ENCODE measurements around the gene SOCS6.
"Not testable (repeated sequence)": the region's sequence is repeated elsewhere in the genome, so short reads cannot be mapped to it uniquely, and the experiment has no call there.

The SOCS6 gene

DNA sequence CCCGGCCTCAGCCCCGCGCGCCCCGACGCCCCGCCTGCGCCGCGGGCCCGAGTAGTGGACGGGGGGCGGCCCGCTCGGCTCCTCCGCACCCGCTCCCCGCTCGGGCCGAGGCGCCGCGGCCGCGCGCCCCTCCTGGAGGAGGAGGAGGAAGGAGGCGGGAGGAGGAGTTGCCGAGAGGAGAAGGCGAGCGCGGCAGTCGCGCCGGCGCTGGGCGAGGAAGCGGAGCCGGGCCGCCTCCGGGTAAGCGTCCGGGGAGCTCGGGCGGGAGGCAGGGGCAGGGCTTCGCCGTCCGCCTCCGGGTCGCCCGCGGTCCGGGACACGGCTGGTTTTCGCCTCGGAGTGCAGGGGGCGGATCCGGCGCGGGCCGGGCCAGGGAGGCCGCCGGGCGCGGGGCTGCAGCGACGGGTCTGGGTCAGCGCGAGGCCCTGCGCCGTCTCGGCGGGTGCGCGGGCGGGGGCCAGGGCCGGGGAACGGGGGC is at the start of gene SOCS6:
Gene SOCS6, plus strand, starts transcription at position 195 of the 478 bp plus-strand sequence. CDS start 35,624 bp downstream, outside the sequence.
- no peak for DNase-seq (ENCODE audit: low spot score)

DNA sequence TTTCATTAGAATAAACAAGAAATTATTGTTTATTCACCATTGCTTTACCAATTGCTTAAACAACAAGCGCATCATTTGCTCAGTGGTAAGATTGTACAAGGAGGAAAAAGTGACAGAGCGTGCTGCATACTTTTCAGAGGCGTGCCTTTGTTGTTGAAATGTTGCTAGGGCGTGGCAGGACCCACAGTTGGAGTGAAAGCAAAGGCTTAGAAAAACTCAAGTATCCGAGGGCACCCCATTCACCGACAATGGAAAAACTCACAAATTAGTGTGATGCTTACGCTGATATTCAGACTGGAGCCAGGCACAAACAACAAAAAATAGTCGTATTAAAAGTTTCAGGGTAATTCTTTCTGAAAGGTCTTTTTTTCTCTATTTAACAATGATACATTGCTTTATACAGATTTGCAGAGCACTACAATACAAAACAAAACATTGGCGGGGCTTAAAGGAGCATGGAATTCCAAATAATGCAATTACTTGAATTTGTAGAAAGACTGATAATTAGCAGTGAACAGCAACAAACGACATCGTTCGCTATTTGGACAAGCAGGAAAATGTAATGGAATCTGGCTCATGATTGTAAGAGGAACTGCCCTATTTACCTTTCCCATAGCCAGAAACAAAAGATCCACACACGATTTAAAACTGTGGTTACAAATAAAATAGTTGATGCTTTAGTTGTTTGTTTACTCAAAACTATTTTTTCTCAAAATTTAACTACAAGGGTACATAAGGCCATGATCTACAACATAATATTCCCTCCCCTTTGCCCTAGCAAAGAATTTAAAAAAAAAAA is 45.5 kb upstream of the SOCS6 start:
- DNase-seq (ENCODE audit: low spot score) = no peak

DNA sequence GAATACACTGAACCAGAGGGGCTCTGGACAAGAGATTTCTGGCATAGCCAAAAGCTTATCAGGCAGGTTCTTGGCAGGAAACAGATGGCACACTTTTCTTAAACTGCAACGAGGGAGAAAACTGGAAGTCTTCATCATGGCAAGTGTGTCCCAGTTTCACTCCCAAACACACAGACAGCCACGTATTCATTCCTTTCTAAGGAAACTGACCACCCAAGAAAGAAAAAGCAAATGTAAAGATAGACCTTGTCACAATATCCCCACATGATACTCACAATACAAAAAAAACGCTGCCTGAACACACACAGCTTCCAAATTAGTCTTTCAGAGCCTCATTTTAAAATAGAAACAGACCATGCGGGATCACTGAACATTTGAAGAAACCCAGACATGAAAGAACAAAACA is 42.8 kb upstream of the SOCS6 start:
- no peak for DNase-seq (ENCODE audit: low spot score)

DNA sequence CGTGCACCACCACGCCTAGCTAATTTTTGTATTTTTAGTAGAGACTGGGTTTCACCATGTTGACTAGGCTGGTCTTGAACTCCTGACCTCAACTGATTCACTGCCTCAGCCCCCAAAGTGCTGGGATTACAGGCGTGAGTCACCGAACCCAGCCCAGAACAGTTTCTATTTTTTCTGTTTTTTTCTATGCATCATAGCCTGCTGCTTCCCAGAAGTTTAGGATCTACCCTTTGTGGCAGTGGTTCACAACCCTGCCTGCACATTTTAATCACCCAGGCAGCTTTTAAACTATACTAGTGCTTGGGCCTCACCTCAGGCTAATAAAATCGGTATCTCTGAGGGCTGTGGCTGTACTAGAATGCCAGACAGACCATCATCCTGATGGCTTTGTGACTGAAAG is 39.7 kb upstream of the SOCS6 start:
- DNase-seq (ENCODE audit: low spot score) = no peak

- DNase-seq (ENCODE audit: low spot score) = not testable (repeated sequence)
Measured at GRCh38 chr18:70249861-70250260, 39.0 kb upstream of the SOCS6 start.

GRCh38 chr18:70250781-70251180 is 38.1 kb upstream of the SOCS6 start:
- no peak for DNase-seq (ENCODE audit: low spot score)

DNA sequence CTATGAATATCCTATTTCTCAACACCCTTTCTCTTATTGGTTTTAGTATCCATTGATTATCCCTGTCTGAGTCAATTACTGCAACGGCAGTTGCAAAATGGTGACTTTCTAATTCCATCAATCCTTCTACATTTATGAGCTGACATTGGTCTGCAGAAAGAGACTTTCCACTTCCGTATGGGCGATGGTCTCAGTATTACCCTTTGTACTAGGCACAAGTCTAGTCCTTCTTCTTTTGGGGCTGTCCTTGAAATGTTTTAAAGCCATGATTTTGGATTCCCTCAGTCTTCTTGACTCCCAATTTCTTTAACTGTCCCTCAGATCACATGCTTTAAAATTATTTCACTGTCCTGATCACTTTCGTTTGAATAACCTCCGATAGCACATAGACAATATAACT is 32.7 kb upstream of the SOCS6 start:
- no peak for DNase-seq (ENCODE audit: low spot score)

DNA sequence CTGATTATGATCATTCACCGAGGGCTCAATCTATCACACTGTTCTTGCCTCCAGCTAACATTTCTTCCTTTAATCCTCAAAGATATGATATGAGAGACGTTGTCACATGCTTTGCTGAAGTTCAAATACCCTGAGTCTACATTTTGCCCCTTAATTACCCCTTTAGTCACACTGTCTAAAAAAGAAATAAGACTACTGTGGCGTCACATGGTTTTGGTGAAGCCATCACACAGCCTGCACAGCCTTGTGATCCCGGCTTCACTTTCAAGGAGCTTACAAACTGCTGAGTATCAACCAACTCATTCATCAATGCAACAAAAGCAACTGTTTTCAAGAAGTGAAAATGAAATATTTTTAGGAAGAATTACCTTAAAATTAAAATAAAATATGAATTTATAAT is 31.9 kb upstream of the SOCS6 start:
- DNase-seq (ENCODE audit: low spot score) = no peak

DNA sequence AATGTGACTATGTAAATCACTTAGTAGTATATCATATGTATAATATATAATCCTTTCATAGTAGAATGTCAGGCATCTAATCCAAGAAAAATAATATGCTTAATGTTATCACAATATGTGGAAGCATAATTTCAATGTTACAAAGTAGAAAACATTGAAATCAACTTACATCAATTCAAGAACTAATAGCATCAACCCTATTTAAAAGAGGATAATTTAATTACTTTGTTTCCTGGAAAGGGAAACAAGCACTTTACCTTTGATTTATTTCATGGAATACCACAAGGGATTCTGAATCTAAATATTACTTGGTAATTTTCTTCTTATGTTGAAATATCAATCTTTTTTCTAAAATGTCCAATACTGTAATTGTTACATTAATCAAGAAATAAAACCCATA is 30.6 kb upstream of the SOCS6 start:
- no peak for DNase-seq (ENCODE audit: low spot score)

DNA sequence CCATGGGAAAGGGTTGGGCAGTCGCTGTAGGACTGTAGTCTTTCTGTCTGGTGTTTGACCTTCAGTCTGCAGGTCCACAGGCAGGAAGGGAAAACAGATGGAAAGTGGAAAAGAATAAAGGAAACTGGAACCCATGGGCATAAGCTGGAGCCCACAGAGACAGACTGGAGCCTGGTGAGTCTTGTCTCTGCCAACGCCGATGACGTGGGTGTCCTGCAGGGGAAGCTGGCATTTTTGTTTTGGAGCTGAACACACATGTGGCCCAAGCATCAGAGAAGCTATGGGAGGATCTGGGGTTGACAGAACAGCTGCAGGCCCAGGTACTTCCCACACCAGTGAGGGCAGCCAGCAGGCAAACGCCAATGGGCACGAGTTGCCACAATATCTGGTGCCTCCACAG is 28.2 kb upstream of the SOCS6 start:
- no peak for DNase-seq (ENCODE audit: low spot score)

DNA sequence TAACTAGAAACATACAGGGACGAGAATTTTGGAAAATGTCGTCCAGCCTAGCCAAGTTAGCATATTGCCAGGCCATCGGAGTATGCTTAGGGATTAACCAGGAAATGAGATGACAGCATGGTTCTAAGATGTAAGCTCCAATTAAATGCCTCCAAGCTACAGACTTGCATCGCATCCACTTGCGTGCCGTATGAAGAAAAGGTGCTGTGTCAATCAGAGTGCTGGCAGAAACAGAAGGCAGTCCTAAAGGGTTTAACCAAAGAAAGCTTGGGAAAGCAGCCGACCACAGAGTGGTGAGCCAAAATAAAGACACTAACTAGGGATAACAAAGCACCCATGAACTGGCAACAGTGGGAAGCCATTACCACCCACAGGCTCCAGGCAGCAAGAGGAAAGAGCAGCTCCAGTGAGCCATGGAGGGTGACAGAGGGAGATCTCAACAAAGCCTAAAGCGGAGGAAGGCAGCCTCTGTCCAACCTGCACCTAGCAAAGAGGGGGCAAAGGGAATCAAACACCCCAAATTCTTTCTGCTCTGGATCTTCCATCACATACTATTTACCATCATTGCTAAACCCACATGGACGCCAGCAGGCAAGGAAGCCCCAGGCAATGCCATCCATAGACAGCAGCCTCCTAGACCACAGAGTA is 27.6 kb upstream of the SOCS6 start:
- DNase-seq (ENCODE audit: low spot score) = no peak

DNA sequence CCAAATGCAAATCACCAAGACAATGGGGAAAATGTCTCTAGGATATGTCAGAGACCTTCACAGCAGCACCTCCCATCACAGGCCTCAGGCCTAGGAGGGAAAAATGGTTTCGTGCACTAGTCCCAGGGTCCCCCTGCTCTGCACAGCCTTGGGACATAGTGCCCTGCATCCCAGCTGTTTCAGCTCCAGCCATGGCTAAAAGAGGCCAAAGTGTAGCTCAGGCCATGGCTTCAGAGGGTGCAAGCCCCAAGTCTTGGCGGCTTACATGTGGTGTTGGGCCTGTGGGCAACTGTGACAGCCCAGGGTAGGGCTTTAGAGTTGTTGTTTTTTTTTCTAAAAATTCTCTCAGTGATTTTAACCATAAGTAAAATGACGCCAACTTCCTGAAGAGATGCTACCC is 25.5 kb upstream of the SOCS6 start:
- DNase-seq (ENCODE audit: low spot score) = no peak

DNA sequence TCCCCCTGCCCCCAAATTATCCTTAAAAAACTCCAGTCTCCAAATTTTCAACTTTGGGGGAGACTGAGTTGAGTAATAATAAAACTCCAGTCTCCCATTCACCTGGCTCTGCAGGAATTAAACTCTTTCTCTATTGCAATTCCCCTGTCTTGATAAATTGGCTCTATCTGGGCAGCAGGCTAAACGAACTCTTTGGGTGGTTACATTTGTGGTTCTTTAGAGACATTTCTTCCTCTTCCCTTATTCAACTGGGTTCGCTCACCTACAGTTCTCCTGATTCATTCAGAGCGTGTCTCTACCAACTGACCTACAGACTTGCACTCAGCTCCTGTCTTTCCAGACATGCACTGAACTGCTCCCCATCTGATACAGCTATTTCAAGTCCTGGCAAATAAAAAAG is 17.1 kb upstream of the SOCS6 start:
- DNase-seq (ENCODE audit: low spot score) = no peak

DNA sequence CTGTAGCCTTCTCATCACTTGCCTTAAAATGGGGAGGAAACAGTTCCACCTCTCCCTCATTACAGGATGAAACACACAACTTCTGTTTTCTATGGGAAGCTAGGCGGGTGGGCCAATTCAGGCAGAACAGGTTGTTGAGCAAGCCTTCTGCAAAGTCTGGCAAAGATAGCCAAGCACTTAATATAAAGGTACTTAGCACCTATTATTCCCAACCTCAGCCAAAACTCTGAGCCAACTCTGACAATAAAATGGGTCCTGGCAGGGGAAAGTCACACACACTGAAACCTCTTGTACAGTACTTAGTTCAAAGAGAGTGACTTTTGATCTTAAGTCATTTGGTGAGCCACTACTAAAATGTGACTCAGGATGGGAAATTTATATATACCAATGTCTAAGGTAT is 15.8 kb upstream of the SOCS6 start:
- no peak for DNase-seq (ENCODE audit: low spot score)

GRCh38 chr18:70276416-70277191 is 12.2 kb upstream of the SOCS6 start:
- DNase-seq (ENCODE audit: low spot score) = no peak

DNA sequence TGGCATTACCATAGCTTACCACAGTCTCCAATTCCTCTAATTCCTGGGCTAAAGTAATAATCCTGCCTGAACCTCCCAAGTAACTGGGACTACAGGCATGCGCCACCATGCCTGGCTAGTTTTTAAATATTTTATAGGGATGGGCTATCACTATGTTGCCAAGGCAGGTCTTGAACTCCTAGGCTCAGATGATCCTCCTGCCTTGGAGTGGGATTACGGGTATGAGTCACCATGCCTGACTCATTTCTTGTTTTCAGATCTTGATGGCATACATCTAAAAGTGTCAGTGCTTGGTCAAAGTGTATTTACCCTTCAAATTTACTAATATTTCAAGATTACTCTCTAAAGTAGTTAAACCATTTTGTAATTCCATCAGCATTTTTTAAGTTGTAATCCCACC is 9.4 kb upstream of the SOCS6 start:
- DNase-seq (ENCODE audit: low spot score) = no peak

- no peak for DNase-seq (ENCODE audit: low spot score)
Measured at GRCh38 chr18:70280007-70280925, 8.6 kb upstream of the SOCS6 start.

DNA sequence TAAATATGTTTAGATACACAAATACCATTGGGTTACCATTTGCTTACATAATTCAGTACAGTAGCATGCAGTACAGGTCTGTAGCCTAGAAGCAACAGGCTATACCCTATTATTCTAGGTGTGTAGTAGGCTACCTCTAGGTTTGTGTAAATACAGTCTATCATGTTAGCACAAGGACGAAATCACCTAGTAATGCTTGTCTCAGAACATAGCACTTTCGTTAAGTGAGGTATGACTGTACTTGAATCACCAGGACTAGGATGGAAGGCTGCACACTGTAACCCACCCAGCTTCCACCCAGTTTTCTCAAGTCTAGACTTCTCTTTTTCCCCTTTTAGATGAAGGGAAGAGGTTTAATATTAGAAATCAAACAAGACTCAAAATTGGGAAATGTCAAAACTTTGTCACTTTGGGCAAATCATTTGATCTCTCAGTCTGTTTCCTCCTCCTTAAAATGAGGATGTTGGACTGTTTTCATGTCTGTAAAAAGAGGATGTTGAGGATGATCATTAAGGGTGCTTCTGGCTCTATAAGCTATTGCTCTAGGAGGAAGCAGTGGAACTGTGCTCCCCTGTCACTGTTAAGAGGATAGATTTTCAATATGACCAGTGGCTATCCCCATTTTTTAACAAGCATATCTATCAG is 3.7 kb upstream of the SOCS6 start:
- no peak for DNase-seq (ENCODE audit: low spot score)

DNA sequence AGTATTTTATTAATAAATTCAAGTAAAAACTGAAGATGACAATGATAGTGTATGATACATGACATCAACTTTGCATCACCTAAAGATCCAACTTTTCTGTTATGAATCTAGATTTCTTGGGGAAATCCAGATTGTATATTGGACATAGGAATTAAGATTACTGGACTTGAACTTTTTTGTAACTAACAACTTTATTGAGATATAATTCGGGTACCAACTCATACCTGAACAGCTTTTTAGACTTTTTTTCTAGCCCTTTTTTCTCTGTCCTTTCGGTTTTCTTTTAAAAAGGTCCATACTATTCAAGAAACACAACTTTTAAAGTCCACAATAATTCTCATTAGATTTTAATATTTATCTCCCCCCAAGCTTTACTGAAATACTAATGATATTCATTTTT is 1.1 kb upstream of the SOCS6 start:
- no peak for DNase-seq (ENCODE audit: low spot score)

DNA sequence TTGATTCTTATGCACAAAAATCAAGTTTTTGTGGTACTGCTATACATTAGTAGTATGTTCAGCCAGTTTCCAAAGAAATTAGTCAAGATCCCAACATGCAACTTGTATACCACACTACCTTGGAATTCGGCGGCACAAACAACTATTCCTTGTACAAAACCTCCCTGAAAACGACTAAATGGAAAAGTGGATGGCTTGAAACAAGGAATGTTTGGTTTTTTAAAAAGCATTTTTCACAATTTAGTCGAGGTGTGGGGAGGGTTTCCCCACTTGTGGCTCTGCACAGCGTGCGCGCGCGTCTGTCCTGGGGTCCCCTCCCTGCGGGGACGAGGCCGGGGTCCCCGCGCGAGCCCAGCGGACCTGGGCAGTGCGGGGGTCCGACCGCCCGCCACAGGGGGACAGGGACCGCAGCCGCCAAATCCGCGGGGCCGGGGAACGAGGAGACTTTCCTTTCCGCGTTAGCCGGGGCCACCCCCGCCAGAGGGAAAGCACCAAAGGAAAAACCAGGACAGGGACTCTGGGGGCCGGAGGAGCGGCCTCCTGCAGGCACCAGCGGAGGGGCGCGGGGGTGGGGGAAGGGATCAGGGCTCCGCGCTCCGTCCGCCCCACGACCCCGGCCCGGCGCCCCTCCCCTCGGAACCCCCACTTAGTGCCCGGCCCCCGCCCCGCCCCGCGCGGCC is 534 bp upstream of the SOCS6 start:
- DNase-seq (ENCODE audit: low spot score) = no peak
